ENCODE data around the gene TTC36. TPM values are rescaled to one million over a fixed set of nuclear protein-coding genes. Genes with fewer than 3 reads are reported as not detected.
"Not testable (repeated sequence)": the region's sequence is repeated elsewhere in the genome, so short reads cannot be mapped to it uniquely, and the experiment has no call there.

TTC36 gene
- under 1 TPM; 0.66 to 0.82 TPM for total RNA-seq

- DNase-seq (no peak), ATAC-seq (no peak)
- Mint-ChIP-seq H3K36me3 (peaks cover 12% of the 10 kb centered on the region), H3K4me3 (no peak within 1 kb of the TSS), H3K4me1 (peaks cover 23% of the 10 kb centered on the region), H3K27me3 (no peaks in the 10 kb centered on the region), H3K27ac (no peak within 1 kb of the TSS), H3K9me3 (ENCODE audit: low read depth) (no peaks in the 10 kb centered on the region)
- CTCF ChIA-PET, result interaction anchor here (0.7 kb wide), 1 partner anchor 1370 kb away, joined by 3 read pairs; no protein-coding TSS in a partner anchor
These were observed at the start of gene TTC36 for GRCh38 chr11:118527109-118527508. TTC36 (plus strand) TSS chr11:118527474; CDS start chr11:118527495, 21 bp downstream.

GRCh38 chr11:118481238-118481637 lies 46.0 kb upstream of the TTC36 start:
- Mint-ChIP-seq H3K36me3 (peaks cover 61% of the 10 kb centered on the region), H3K4me1 (peaks cover 14% of the 10 kb centered on the region)
- not testable (repeated sequence) for H3K4me3 Mint-ChIP-seq; ATAC-seq; DNase-seq; H3K27ac Mint-ChIP-seq; H3K9me3 Mint-ChIP-seq (ENCODE audit: low read depth); H3K27me3 Mint-ChIP-seq
- CTCF ChIA-PET, result interaction anchor here (1.4 kb wide), 2 partner anchors 18 to 79 kb away, joined by 3 to 4 read pairs; no protein-coding TSS in a partner anchor

GRCh38 chr11:118484405-118484804 lies 42.9 kb upstream of the TTC36 start:
- Mint-ChIP-seq H3K27ac (no peak overlapping the region), H3K9me3 (ENCODE audit: low read depth) (no peaks in the 10 kb centered on the region), H3K27me3 (no peaks in the 10 kb centered on the region), H3K36me3 (peaks cover 45% of the 10 kb centered on the region), H3K4me3 (no peak overlapping the region), H3K4me1 (peaks cover 5% of the 10 kb centered on the region)
- CTCF ChIA-PET, result interaction anchor here (1.4 kb wide), 2 partner anchors 49 to 89 kb away, joined by 3 to 4 read pairs; partner anchors contain the start of gene KMT2A
- no peak for ATAC-seq
- DNase-seq, result no peak

GRCh38 chr11:118485273-118485672 lies 42.0 kb upstream of the TTC36 start:
- CTCF ChIA-PET, result interaction anchor here (1.4 to 1.7 kb wide), 3 partner anchors 42 to 89 kb away, joined by 3 to 4 read pairs (median 3); partner anchors contain the start of gene KMT2A
- ATAC-seq (no peak), DNase-seq (no peak)
- Mint-ChIP-seq H3K36me3 (peaks cover 44% of the 10 kb centered on the region), H3K27me3 (no peaks in the 10 kb centered on the region), H3K4me1 (peaks cover 5% of the 10 kb centered on the region), H3K4me3 (no peak overlapping the region), H3K27ac (no peak overlapping the region), H3K9me3 (ENCODE audit: low read depth) (no peaks in the 10 kb centered on the region)

- peak; percentile 85 for DNase-seq
- no peaks in the 10 kb centered on the region for H3K27me3 Mint-ChIP-seq
- H3K36me3 Mint-ChIP-seq, result peaks cover 35% of the 10 kb centered on the region
- peak; percentile 72 for ATAC-seq
- CTCF ChIA-PET, result interaction anchor here (0.5 to 2.0 kb wide), 30 partner anchors 9 to 597 kb away, joined by 3 to 17 read pairs (median 4); partner anchors contain the start of genes CD3E, KMT2A and UBE4A
- peaks cover 5% of the 10 kb centered on the region for H3K4me1 Mint-ChIP-seq
- no peaks in the 10 kb centered on the region for H3K9me3 Mint-ChIP-seq (ENCODE audit: low read depth)
- no peak overlapping the region for H3K4me3 Mint-ChIP-seq
- peak overlapping the region; percentile 29 for H3K27ac Mint-ChIP-seq
These were observed 38.7 kb upstream of the TTC36 start for GRCh38 chr11:118488480-118489109.

GRCh38 chr11:118491041-118491440 lies 36.2 kb upstream of the TTC36 start:
- peaks cover 37% of the 10 kb centered on the region for H3K36me3 Mint-ChIP-seq
- H3K27ac Mint-ChIP-seq, result no peak overlapping the region
- H3K27me3 Mint-ChIP-seq, result no peaks in the 10 kb centered on the region
- no peak for ATAC-seq
- peaks cover 5% of the 10 kb centered on the region for H3K4me1 Mint-ChIP-seq
- H3K4me3 Mint-ChIP-seq, result no peak overlapping the region
- DNase-seq, result no peak
- no peaks in the 10 kb centered on the region for H3K9me3 Mint-ChIP-seq (ENCODE audit: low read depth)
- CTCF ChIA-PET, result interaction anchor here (1.1 to 1.8 kb wide), 4 partner anchors 48 to 293 kb away, joined by 3 to 8 read pairs (median 6); partner anchors contain the start of gene KMT2A

- CTCF ChIA-PET, result interaction anchor here (1.1 to 1.5 kb wide), 2 partner anchors 10 to 236 kb away, joined by 3 to 4 read pairs; no protein-coding TSS in a partner anchor
- no peaks in the 10 kb centered on the region for H3K27me3 Mint-ChIP-seq
- H3K27ac Mint-ChIP-seq, result no peak overlapping the region
- no peak for ATAC-seq
- no peaks in the 10 kb centered on the region for H3K9me3 Mint-ChIP-seq (ENCODE audit: low read depth)
- peaks cover 56% of the 10 kb centered on the region for H3K36me3 Mint-ChIP-seq
- H3K4me1 Mint-ChIP-seq, result no peaks in the 10 kb centered on the region
- DNase-seq, result no peak
- no peak overlapping the region for H3K4me3 Mint-ChIP-seq
These were observed 29.4 kb upstream of the TTC36 start for GRCh38 chr11:118497831-118498230.

- no peaks in the 10 kb centered on the region for H3K9me3 Mint-ChIP-seq (ENCODE audit: low read depth)
- CTCF ChIA-PET, result no interaction called here
- H3K4me1 Mint-ChIP-seq, result no peaks in the 10 kb centered on the region
- peaks cover 65% of the 10 kb centered on the region for H3K36me3 Mint-ChIP-seq
- no peak overlapping the region for H3K27ac Mint-ChIP-seq
- ATAC-seq (no peak), DNase-seq (no peak)
- no peak overlapping the region for H3K4me3 Mint-ChIP-seq
- H3K27me3 Mint-ChIP-seq, result no peaks in the 10 kb centered on the region
These were observed 24.1 kb upstream of the TTC36 start for GRCh38 chr11:118503216-118503615.

- CTCF ChIA-PET, result interaction anchor here (1.2 kb wide), 1 partner anchor 23 kb away, joined by 3 read pairs; no protein-coding TSS in a partner anchor
- Mint-ChIP-seq H3K27ac (no peak overlapping the region), H3K4me3 (no peak overlapping the region), H3K27me3 (no peaks in the 10 kb centered on the region), H3K9me3 (ENCODE audit: low read depth) (no peaks in the 10 kb centered on the region), H3K4me1 (peaks cover 5% of the 10 kb centered on the region), H3K36me3 (peaks cover 50% of the 10 kb centered on the region)
- ATAC-seq (no peak), DNase-seq (no peak)
These were observed 15.7 kb upstream of the TTC36 start for GRCh38 chr11:118511601-118512000.

GRCh38 chr11:118514103-118514502 lies 13.2 kb upstream of the TTC36 start:
- CTCF ChIA-PET, result interaction anchor here (0.7 kb wide), 1 partner anchor 53 kb away, joined by 3 read pairs; no protein-coding TSS in a partner anchor
- DNase-seq (no peak), ATAC-seq (no peak)
- Mint-ChIP-seq H3K9me3 (ENCODE audit: low read depth) (no peaks in the 10 kb centered on the region), H3K4me3 (no peak overlapping the region), H3K36me3 (peaks cover 52% of the 10 kb centered on the region), H3K4me1 (peaks cover 5% of the 10 kb centered on the region), H3K27ac (no peak overlapping the region), H3K27me3 (no peaks in the 10 kb centered on the region)

GRCh38 chr11:118519549-118519948 lies 7.7 kb upstream of the TTC36 start:
- no peaks in the 10 kb centered on the region for H3K4me1 Mint-ChIP-seq
- CTCF ChIA-PET, result interaction anchor here (1.6 kb wide), 1 partner anchor 24 kb away, joined by 5 read pairs; no protein-coding TSS in a partner anchor
- H3K9me3 Mint-ChIP-seq (ENCODE audit: low read depth), result no peaks in the 10 kb centered on the region
- H3K36me3 Mint-ChIP-seq, result peaks cover 42% of the 10 kb centered on the region
- DNase-seq (no peak), ATAC-seq (no peak)
- no peak overlapping the region for H3K27ac Mint-ChIP-seq
- no peaks in the 10 kb centered on the region for H3K27me3 Mint-ChIP-seq
- no peak overlapping the region for H3K4me3 Mint-ChIP-seq

GRCh38 chr11:118521892-118522311 lies 5.4 kb upstream of the TTC36 start:
- peaks cover 30% of the 10 kb centered on the region for H3K36me3 Mint-ChIP-seq
- H3K9me3 Mint-ChIP-seq (ENCODE audit: low read depth), result no peaks in the 10 kb centered on the region
- H3K27me3 Mint-ChIP-seq, result no peaks in the 10 kb centered on the region

GRCh38 chr11:118522571-118523072 lies 4.7 kb upstream of the TTC36 start:
- peaks cover 30% of the 10 kb centered on the region for H3K36me3 Mint-ChIP-seq

More at GRCh38 chr11:118521892-118522311, 5.4 kb upstream of the TTC36 start:
- CTCF ChIA-PET, result no interaction called here
- Mint-ChIP-seq H3K27ac (no peak overlapping the region), H3K4me1 (no peaks in the 10 kb centered on the region), H3K4me3 (no peak overlapping the region)
- ATAC-seq, result no peak
- no peak for DNase-seq

More at GRCh38 chr11:118522571-118523072, 4.7 kb upstream of the TTC36 start:
- no peak for ATAC-seq
- CTCF ChIA-PET, result no interaction called here
- H3K27ac Mint-ChIP-seq, result no peak overlapping the region
- no peaks in the 10 kb centered on the region for H3K9me3 Mint-ChIP-seq (ENCODE audit: low read depth)
- H3K27me3 Mint-ChIP-seq, result no peaks in the 10 kb centered on the region
- no peaks in the 10 kb centered on the region for H3K4me1 Mint-ChIP-seq
- H3K4me3 Mint-ChIP-seq, result no peak overlapping the region
- DNase-seq, result no peak
